Measurements from ENCODE around the gene OBP2A. TPM values are rescaled to one million over a fixed set of nuclear protein-coding genes. Genes with fewer than 3 reads are reported as not detected.

OBP2A gene
- total and polyA plus RNA-seq, 2 experiments from 2014 or later = not detected

DNA sequence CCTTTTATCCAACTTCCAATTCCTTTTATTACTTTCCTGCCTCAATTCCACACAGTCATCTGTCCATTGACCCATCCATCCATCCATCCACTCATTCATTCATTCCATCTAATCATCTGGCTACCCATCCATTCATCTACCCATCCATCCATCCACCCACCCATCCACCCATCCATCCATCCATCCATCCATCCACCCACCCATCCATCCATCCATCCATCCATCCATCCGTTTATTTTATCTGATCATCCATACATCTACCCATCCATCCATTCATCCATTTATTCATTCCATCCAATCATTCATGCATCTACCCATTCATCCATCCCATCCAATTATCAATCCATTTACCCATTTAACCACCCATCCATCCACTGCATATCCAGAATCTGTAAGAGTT lies 27.2 kb downstream of the OBP2A start:
- H3K36me3 ChIP-seq = no peaks in the 10 kb centered on the region
- H3K27me3 ChIP-seq = no peaks in the 10 kb centered on the region
- TF ChIP-seq, protein P1, sequence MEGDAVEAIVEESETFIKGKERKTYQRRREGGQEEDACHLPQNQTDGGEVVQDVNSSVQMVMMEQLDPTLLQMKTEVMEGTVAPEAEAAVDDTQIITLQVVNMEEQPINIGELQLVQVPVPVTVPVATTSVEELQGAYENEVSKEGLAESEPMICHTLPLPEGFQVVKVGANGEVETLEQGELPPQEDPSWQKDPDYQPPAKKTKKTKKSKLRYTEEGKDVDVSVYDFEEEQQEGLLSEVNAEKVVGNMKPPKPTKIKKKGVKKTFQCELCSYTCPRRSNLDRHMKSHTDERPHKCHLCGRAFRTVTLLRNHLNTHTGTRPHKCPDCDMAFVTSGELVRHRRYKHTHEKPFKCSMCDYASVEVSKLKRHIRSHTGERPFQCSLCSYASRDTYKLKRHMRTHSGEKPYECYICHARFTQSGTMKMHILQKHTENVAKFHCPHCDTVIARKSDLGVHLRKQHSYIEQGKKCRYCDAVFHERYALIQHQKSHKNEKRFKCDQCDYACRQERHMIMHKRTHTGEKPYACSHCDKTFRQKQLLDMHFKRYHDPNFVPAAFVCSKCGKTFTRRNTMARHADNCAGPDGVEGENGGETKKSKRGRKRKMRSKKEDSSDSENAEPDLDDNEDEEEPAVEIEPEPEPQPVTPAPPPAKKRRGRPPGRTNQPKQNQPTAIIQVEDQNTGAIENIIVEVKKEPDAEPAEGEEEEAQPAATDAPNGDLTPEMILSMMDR (IDR thresholded peaks at IDR 0.05; ENCODE audit: low read depth, low read length) = no peak
- no peak for DNase-seq (ENCODE audit: low read depth in 1 of 2, low spot score in 1 of 2)
- H3K4me1 ChIP-seq (ENCODE audit: low read depth) = no peaks in the 10 kb centered on the region
- H3K4me3 ChIP-seq = no peak overlapping the region
- H3K9me3 ChIP-seq (ENCODE audit: low read depth) = no peaks in the 10 kb centered on the region
- H3K27ac ChIP-seq = no peak overlapping the region

DNA sequence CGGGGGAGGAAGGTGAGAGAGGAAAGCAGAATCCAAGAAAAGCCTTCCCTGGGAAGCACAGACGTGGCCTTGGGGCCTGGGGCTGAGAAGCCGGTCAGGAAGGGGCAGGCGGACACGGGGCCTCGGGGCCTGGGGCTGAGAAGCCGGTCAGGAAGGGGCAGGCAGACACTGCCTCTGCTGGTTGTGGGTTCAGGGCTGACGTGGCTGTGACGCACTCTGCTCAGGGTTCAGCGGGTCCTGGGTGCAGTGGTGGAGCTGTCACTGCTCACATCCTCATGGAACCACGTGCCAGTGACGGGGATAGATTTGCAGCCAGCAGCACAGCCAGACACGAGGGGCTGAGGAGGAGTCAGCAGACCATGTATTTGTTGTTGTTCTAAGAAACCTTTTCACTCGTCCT lies 28.4 kb downstream of the OBP2A start:
- H3K4me1 ChIP-seq (ENCODE audit: low read depth) = no peaks in the 10 kb centered on the region
- H3K4me3 ChIP-seq = no peak overlapping the region
- DNase-seq (ENCODE audit: low read depth in 1 of 2, low spot score in 1 of 2) = no peak
- H3K27ac ChIP-seq = no peak overlapping the region
- H3K9me3 ChIP-seq (ENCODE audit: low read depth) = no peaks in the 10 kb centered on the region
- no peaks in the 10 kb centered on the region for H3K27me3 ChIP-seq
- H3K36me3 ChIP-seq = no peaks in the 10 kb centered on the region
- TF ChIP-seq, protein P1 (IDR thresholded peaks at IDR 0.05; ENCODE audit: low read depth, low read length) = no peak

DNA sequence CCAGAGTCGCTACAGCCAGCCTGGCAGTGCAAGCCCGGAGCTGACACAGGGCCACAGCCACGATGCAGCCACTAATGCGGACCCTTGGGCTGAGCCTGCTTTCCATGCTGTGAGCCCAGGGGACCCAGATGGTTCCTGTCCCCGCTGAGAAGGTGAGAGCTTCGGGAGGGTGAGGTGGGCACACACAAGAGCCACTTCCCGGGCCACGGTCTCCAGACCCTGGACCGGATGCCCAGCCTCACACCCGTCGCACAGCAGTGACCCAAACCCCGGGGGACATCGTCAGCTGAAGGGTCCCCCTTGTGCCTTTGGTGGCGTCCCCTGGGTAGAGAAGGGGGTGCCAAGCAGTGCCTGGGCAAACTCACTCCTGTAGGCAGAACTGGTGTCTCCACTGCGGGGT lies 29.0 kb downstream of the OBP2A start:
- Histone ChIP-seq H3K4me3 (no peak overlapping the region), H3K27ac (no peak overlapping the region), H3K4me1 (ENCODE audit: low read depth) (no peaks in the 10 kb centered on the region), H3K9me3 (ENCODE audit: low read depth) (no peaks in the 10 kb centered on the region), H3K27me3 (no peaks in the 10 kb centered on the region), H3K36me3 (no peaks in the 10 kb centered on the region)
- TF ChIP-seq, protein P1 (IDR thresholded peaks at IDR 0.05; ENCODE audit: low read depth, low read length) = no peak
- no peak for DNase-seq (ENCODE audit: low read depth in 1 of 2, low spot score in 1 of 2)

DNA sequence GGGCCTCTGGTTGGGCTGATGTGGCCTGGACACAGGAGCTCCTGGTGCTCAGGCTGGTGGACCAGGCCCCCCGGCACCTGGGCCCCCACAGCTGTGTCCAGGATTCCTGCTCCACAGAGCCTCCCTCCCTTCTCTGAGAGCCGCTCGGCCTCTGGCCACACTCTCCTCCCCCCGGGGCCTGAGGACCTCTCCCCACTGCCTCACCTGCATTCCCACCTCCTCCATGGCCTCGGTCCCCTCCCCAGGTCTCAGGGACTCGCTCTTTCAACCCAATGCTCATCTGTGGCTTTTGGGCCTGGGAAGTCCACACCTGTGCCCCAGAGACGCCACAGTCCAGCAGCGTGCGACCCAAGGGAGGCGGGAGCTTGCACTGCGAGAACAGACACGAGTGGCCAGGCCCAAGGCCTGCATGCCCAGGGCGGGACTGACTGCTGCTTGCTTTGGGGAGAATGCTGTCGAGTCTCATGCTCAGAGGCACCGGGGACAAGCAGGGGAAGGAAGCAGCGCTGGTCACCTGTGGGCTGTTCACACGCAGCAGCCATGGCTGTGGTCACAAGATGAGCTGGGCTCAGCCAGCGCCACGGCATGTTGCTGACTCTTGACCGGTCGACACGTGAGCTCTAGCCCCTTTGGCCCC lies 30.2 kb downstream of the OBP2A start:
- Histone ChIP-seq H3K36me3 (no peaks in the 10 kb centered on the region), H3K9me3 (ENCODE audit: low read depth) (no peaks in the 10 kb centered on the region), H3K27ac (no peak overlapping the region), H3K4me1 (ENCODE audit: low read depth) (no peaks in the 10 kb centered on the region), H3K4me3 (no peak overlapping the region), H3K27me3 (no peaks in the 10 kb centered on the region)
- TF ChIP-seq, protein P1 (IDR thresholded peaks at IDR 0.05; ENCODE audit: low read depth, low read length) = no peak
- no peak for DNase-seq (ENCODE audit: low read depth in 1 of 2, low spot score in 1 of 2)

DNA sequence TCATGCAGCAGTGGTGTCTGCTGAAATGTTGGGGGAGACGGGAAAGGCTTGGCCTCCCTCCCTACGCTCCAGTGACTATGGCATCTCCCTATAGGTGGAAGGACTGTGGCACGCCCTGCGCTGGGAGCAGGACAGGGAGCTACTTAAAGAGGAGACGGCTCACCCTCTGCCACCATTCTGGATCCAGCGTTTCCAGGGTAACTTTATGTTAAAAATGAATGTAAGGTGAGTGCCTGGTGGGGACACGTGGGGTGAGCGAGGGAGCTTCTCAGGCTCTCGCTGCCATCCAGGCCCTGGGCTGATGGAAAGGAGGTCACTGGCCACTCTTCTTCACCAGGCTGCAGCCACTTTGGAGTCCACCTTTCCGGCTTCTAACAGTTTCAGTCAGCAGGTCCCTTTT lies 31.3 kb downstream of the OBP2A start:
- Histone ChIP-seq H3K9me3 (ENCODE audit: low read depth) (no peaks in the 10 kb centered on the region), H3K36me3 (no peaks in the 10 kb centered on the region), H3K27me3 (no peaks in the 10 kb centered on the region), H3K4me1 (ENCODE audit: low read depth) (no peaks in the 10 kb centered on the region), H3K4me3 (no peak overlapping the region), H3K27ac (no peak overlapping the region)
- DNase-seq (ENCODE audit: low read depth in 1 of 2, low spot score in 1 of 2) = no peak
- TF ChIP-seq, protein P1 (IDR thresholded peaks at IDR 0.05; ENCODE audit: low read depth, low read length) = no peak

All from cardiac muscle cell (in vitro differentiated cells and primary cell).